H1 (cell line): ENCODE data around the gene SLC6A7. TPM values are rescaled to one million over a fixed set of nuclear protein-coding genes. Genes with fewer than 3 reads are reported as not detected.

Source experiments
- ATF2 ChIP-seq: IDR thresholded peaks from 2 replicates; pipeline ENCODE4 v1.6.1; 2012; ENCODE audit warnings: low read length, inconsistent platforms
- BCL11A ChIP-seq, 2 experiments: IDR thresholded peaks; one replicate each; pipeline ENCODE4 v1.6.1; 2011; ENCODE audit warnings: low read depth in 2 of 2, low read length in 2 of 2, mild to moderate bottlenecking in 2 of 2
- SUZ12 ChIP-seq: fragments of 200-600 bp; sonication (generic); IDR thresholded peaks from 2 replicates; pipeline ENCODE4 v1.6.1; 2012; ENCODE audit warnings: mild to moderate bottlenecking, inconsistent platforms, low read length, moderate library complexity, mixed read lengths
- polyA plus RNA-seq, 7 experiments: library from polyadenylated mRNA; depleted of rRNA in 3 of 7; stranded (reverse) in 5 of 7; unstranded in 2 of 7; fragments of >200 nt in 5 of 7; fragments of 200-250 nt in 2 of 7; gene quantifications; 1 replicate in 5 of 7; 2 replicates in 1 of 7; 4 replicates in 1 of 7; pipeline versions ENCODE4 v1.2.1 to v1.2.3, GENCODE V29; 2011 to 2013; ENCODE audit warnings: missing spikeins in 2 of 7, mixed read lengths in 2 of 7
- total RNA-seq: library from RNA; stranded (reverse); fragmentation: NEBNext Ultra II Directional; extraction: Animal tissue kit (Norgen Biotek cat#: 25700); gene quantifications from 2 replicates; pipeline ENCODE4 v1.2.1, GENCODE V29; 2021

The SLC6A7 gene
- total and polyA plus RNA-seq, 2 of the 8 experiments (the other 6 are each of a cell fraction or from before 2014, with no cell fraction given) = 0.07 to 0.12 TPM

- TF ChIP-seq ATF2 (no peak), BCL11A (IDR thresholded peaks at IDR 0.05; ENCODE audit: low read depth in 2 of 2, low read length in 2 of 2) (no peak), SUZ12 (no peak)
- TF ChIP-seq, all 59 proteins: peak for 0
Observed at GRCh38 chr5:150203832-150204589, 14.1 kb downstream of the SLC6A7 start (continued).
